Measurements from ENCODE around the gene MEG3.

MEG3 gene

DNA sequence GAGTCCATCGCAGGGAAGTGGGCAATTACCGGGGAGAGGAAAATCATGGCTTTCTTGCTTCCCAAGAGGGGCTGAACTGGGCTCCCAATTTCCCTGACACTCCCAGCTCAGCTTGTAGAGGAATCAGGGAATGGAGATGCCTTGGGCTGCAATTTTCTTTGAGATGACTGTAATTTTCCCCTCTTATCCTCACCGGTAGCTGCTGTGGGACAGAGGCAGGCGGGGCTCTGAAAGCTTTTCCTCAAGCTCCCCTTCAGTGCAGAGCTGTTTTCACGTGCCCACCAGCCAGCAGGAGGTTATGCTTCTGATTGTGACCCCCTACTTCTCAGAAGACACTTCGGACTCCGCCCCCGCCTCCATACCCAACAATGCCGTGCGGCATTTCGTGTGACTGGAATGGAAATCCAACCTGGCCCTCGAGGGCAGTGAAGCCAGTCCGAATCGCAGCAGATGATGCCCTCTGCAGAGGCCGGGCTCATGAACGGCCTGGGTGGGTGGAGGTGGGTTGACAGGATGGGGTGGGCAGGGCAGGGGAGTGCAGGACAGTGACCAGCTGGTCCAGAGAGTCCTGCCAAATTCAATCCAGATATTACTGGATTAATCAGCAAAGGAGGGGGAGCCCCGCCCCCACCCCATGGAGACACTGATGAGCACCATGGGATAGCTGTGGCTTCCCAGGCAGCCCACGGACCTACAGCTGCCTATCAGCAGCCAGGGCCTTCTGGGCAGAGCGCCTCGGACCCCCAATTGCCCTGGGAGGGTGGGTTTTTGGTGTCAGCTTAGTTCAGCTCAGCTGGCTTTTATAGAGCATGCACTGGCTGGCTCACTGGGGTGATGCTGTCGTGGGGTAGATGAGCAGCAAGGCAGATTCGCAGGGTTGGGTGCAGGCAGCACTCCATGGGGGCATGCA lies 40.0 kb downstream of the MEG3 start:
- H3K4me1 Mint-ChIP-seq: peaks cover 8% of the 10 kb centered on the region
- DNase-seq: no peak
- no peak overlapping the region for H3K27ac Mint-ChIP-seq
- TF ChIP-seq, protein P1, sequence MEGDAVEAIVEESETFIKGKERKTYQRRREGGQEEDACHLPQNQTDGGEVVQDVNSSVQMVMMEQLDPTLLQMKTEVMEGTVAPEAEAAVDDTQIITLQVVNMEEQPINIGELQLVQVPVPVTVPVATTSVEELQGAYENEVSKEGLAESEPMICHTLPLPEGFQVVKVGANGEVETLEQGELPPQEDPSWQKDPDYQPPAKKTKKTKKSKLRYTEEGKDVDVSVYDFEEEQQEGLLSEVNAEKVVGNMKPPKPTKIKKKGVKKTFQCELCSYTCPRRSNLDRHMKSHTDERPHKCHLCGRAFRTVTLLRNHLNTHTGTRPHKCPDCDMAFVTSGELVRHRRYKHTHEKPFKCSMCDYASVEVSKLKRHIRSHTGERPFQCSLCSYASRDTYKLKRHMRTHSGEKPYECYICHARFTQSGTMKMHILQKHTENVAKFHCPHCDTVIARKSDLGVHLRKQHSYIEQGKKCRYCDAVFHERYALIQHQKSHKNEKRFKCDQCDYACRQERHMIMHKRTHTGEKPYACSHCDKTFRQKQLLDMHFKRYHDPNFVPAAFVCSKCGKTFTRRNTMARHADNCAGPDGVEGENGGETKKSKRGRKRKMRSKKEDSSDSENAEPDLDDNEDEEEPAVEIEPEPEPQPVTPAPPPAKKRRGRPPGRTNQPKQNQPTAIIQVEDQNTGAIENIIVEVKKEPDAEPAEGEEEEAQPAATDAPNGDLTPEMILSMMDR (IDR thresholded peaks at IDR 0.05): no peak
- H3K9me3 Mint-ChIP-seq: no peaks in the 10 kb centered on the region
- H3K36me3 Mint-ChIP-seq (ENCODE audit: low read depth): no peaks in the 10 kb centered on the region
- H3K27me3 Mint-ChIP-seq (ENCODE audit: low read depth, poor library complexity): peaks cover 10% of the 10 kb centered on the region
- H3K4me3 Mint-ChIP-seq: no peak overlapping the region

DNA sequence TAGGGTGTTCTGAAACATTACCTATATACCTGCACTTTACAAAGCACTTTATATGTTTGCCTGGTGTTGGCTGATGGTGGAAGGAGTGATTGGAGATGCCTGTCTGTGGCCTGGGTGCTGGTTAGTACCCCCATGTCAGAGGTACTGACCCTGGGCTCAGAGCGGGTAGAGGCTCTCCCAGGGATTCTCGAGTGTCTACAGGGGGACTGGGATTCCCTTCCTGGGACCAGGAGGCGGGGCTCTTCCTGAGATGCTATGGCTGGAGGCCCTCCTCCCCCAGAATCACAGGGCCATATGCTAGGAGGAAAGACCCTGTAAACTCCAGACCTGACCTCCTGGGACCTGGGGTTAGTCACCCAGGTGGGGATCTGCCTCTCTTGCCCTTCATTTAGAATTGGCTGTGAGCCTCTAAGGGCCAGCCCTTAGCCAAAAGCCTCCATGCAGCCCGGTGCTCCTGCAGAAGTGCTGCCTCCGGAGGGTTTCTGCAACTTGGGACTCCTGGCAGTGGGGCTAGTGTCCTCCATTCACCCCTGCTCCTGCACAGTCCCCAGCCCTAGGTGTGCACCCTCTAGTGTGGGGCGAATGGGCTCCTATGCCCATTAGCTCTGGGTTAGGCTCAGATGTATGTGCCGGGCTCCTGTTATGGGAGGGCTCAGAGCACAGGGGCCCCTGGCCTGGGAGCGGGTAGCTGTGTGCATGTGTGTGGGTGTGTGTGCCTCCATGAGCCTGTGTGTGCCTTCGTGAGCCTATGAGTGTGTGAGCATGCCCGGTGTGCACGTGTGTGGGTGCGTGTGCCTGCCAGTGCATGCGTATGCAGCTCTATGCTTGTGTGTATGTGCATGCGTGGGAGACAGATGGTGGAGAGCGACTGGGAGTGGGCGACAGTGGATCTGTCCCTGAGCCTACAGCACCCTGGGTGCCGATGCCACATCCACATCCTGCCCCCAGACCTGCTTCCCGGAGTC lies 41.0 kb downstream of the MEG3 start:
- TF ChIP-seq, protein P1 (IDR thresholded peaks at IDR 0.05): no peak
- Mint-ChIP-seq H3K4me3 (no peak overlapping the region), H3K27me3 (ENCODE audit: low read depth, poor library complexity) (peaks cover 12% of the 10 kb centered on the region), H3K9me3 (no peaks in the 10 kb centered on the region), H3K36me3 (ENCODE audit: low read depth) (no peaks in the 10 kb centered on the region), H3K27ac (no peak overlapping the region), H3K4me1 (peaks cover 4% of the 10 kb centered on the region)
- no peak for DNase-seq

DNA sequence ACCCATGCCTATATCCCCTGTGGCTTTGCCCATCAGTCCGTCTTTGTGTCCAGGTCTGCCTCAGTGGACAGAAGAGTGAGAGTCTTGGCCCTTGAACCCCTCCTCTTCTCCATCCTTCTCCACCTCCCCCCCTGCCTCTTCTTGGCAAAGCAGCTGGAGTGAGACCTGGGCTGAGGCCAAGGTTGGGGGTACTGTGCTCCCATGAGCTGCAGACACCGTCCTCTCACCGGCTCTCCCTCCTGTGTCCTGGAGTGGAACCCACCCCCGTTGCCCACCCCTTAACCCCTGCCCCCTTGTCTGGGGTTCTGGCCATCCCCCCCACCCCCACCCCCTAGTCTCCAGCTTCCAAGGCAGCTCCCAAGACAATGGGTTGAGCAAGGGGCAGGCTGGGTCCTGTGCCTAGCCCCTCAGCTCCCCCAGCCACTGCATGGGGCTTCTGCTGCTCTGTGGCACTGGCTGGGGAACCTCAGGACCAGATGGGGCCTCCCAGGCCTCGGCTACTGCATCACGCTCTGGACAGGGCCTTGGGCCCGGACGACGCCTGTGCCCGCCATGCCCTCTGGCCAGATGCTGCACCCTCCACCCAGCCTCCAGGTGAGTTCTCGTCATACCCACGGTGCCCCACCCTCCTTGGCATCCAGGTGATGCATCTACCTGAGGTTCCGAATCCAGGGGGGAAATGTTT lies 41.9 kb downstream of the MEG3 start:
- no peak overlapping the region for H3K4me3 Mint-ChIP-seq
- H3K9me3 Mint-ChIP-seq: peaks cover 2% of the 10 kb centered on the region
- peaks cover 7% of the 10 kb centered on the region for H3K4me1 Mint-ChIP-seq
- no peak for DNase-seq
- H3K36me3 Mint-ChIP-seq (ENCODE audit: low read depth): no peaks in the 10 kb centered on the region
- TF ChIP-seq, protein P1 (IDR thresholded peaks at IDR 0.05): no peak
- peaks cover 8% of the 10 kb centered on the region for H3K27me3 Mint-ChIP-seq (ENCODE audit: low read depth, poor library complexity)
- H3K27ac Mint-ChIP-seq: no peak overlapping the region

DNA sequence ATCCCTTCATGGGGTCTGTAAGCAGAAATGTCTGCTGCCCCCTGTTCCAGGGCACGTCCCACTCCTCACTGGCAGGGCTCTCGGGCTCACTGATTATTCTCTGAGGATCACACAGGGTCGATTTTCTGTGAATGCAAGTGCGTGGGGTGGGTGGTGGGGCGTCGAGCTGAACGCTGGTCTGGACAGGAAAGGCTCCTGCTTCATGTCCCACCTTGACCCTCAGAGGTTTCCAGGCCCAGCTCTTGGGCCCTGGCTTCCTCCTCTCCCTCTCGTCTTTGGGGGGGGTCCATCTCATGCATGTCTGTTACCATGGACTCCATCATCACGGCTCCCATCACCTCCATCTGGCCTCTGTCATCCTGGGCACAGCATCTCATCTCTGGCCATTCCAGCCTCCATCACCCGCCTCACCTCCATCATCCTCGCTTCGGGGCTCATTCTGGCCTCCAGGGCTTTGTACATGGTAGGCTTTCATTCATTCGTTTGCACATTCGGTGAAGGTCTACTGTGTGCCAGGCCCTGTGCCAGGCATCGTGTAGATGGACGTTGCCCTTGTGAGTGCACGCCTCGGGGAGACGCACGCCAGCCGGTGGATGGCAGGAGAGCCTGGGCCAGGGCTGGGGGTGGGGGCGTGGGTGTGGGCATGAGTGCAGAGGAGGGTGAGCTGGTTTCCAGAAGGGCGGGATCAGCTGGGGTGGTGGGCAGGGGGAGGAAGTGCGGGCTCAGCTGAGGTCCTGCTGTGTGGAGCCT lies 42.9 kb downstream of the MEG3 start:
- Mint-ChIP-seq H3K4me1 (peaks cover 10% of the 10 kb centered on the region), H3K4me3 (no peak overlapping the region), H3K36me3 (ENCODE audit: low read depth) (no peaks in the 10 kb centered on the region), H3K9me3 (peaks cover 6% of the 10 kb centered on the region), H3K27me3 (ENCODE audit: low read depth, poor library complexity) (peaks cover 6% of the 10 kb centered on the region), H3K27ac (no peak overlapping the region)
- TF ChIP-seq, protein P1 (IDR thresholded peaks at IDR 0.05): no peak
- DNase-seq: no peak
